HepG2 (cell line): ENCODE data around the gene TMF1. TPM values are rescaled to one million over a fixed set of nuclear protein-coding genes. Genes with fewer than 3 reads are reported as not detected.

ENCODE experiments used
- ADNP ChIP-seq: sonication (generic); formaldehyde crosslinking; IDR thresholded peaks from 2 replicates; pipeline ENCODE4 v1.4.0; 2020; ENCODE audit warnings: missing genetic modification reagents
- ELK4 ChIP-seq: sonication (generic); formaldehyde crosslinking; IDR thresholded peaks from 2 replicates; pipeline ENCODE4 v1.9.0; 2021; ENCODE audit warnings: missing genetic modification reagents, borderline replicate concordance
- HNRNPH1 ChIP-seq: fragments of 200-400 bp; formaldehyde crosslinking; optimal IDR thresholded peaks from 2 replicates; pipeline ENCODE3; 2017; ENCODE audit warnings: mild to moderate bottlenecking, low read depth, low read length
- NFAT5 ChIP-seq: sonication (generic); formaldehyde crosslinking; IDR thresholded peaks from 2 replicates; pipeline ENCODE4 v1.4.0; 2020; ENCODE audit warnings: missing genetic modification reagents
- TBX2 ChIP-seq: sonication (generic); formaldehyde crosslinking; IDR thresholded peaks from 2 replicates; pipeline ENCODE4 v1.5.0; 2020; ENCODE audit warnings: missing genetic modification reagents, mild to moderate bottlenecking, borderline replicate concordance
- ZBTB43 ChIP-seq: sonication (generic); formaldehyde crosslinking; conservative IDR thresholded peaks from 2 replicates; pipeline ENCODE4 v1.4.0; 2020; ENCODE audit warnings: missing genetic modification reagents
- ZMYM3 ChIP-seq: sonication (generic); formaldehyde crosslinking; IDR thresholded peaks from 2 replicates; pipeline ENCODE4 v1.5.1; 2020; ENCODE audit warnings: mild to moderate bottlenecking, missing genetic modification reagents
- ZMYM4 ChIP-seq: sonication (generic); formaldehyde crosslinking; IDR thresholded peaks from 2 replicates; pipeline ENCODE4 v1.8.1; 2023; ENCODE audit warnings: mild to moderate bottlenecking, missing genetic modification reagents
- ZNF143 ChIP-seq: sonication (generic); formaldehyde crosslinking; IDR thresholded peaks from 2 replicates; pipeline ENCODE4 v1.4.0; 2020; ENCODE audit warnings: missing genetic modification reagents
- ZNF225 ChIP-seq: sonication (generic); formaldehyde crosslinking; IDR thresholded peaks from 2 replicates; pipeline ENCODE4 v1.4.0; 2020; ENCODE audit warnings: mild to moderate bottlenecking, missing genetic modification reagents
- ZNF275 ChIP-seq: sonication (generic); formaldehyde crosslinking; IDR thresholded peaks from 2 replicates; pipeline ENCODE4 v1.8.0; 2022; ENCODE audit warnings: missing genetic modification reagents, mild to moderate bottlenecking, inconsistent platforms, borderline replicate concordance
- ZNF3 ChIP-seq: IDR thresholded peaks from 2 replicates; pipeline ENCODE4 v1.7.0; 2017; ENCODE audit warnings: inconsistent platforms
- ZNF501 ChIP-seq: sonication (generic); formaldehyde crosslinking; IDR thresholded peaks from 2 replicates; pipeline ENCODE4 v1.5.1; 2020; ENCODE audit warnings: mild to moderate bottlenecking, moderate library complexity, missing genetic modification reagents
- ZNF687 ChIP-seq: sonication (generic); formaldehyde crosslinking; IDR thresholded peaks from 2 replicates; pipeline ENCODE4 v1.5.1; 2020; ENCODE audit warnings: mild to moderate bottlenecking, missing genetic modification reagents, moderate library complexity
- ZNF773 ChIP-seq: sonication (generic); formaldehyde crosslinking; IDR thresholded peaks from 2 replicates; pipeline ENCODE4 v1.4.0; 2020; ENCODE audit warnings: missing genetic modification reagents, borderline replicate concordance
- polyA plus RNA-seq, 8 experiments: library from polyadenylated mRNA; depleted of rRNA in 3 of 8; stranded (reverse) in 7 of 8; unstranded in 1 of 8; fragments of >200 nt; fragmentation: Illumina TruSeq in 4 of 8; extraction: Trizol in 4 of 8; gene quantifications; 2 replicates each; pipeline versions ENCODE4 v1.2.1 to v1.2.3, GENCODE V29; 2011 to 2016; ENCODE audit warnings: low read depth in 4 of 8, missing spikeins in 1 of 8, mixed read lengths in 1 of 8; ENCODE audit not compliant: insufficient read depth in 1 of 8
- total RNA-seq, 5 experiments: library from RNA; depleted of rRNA; stranded (reverse); fragments of >200 nt; fragmentation: Illumina TruSeq; extraction: Trizol; gene quantifications; 2 replicates each; pipeline ENCODE4 v1.2.3, GENCODE V29; 2016; ENCODE audit warnings: low read depth in 1 of 5

Gene TMF1
- total and polyA plus RNA-seq, 2 of the 13 experiments (the other 11 are each of a cell fraction or from before 2014, with no cell fraction given) = 12.1 to 38.4 TPM

- TF ChIP-seq ZNF687 (peak; percentile 71), ZMYM4 (CRISPR knock-in tag) (peak; percentile 62), ZBTB43 (CRISPR knock-in tag) (0 out of 2 replicates have a peak, but pooled peaks have one; percentile 7), ZMYM3 (CRISPR knock-in tag) (peak; percentile 69; the same call in 1 of the 2 replicates), ZNF275 (CRISPR knock-in tag) (no peak), TBX2 (peak; percentile 63), ZNF225 (CRISPR knock-in tag) (no peak), ADNP (CRISPR knock-in tag) (no peak), NFAT5 (no peak), ZNF501 (CRISPR knock-in tag) (peak; percentile 61; the same call in 1 of the 2 replicates), ZNF3 (CRISPR knock-in tag) (peak; percentile 38; the same call in 1 of the 2 replicates), ZNF773 (CRISPR knock-in tag) (no peak), ELK4 (no peak), HNRNPH1 (no peak), ZNF143 (CRISPR knock-in tag) (peak; percentile 47; the same call in 1 of the 2 replicates)
Observed at GRCh38 chr3:69084326-69085167, 32.4 kb upstream of the TMF1 start, which contains the start of gene ARL6IP5 (continued).
